ENCODE data around the gene NKAIN2.

GRCh38 chr6:123804787-123805540 is 1.3 kb downstream of the NKAIN2 start:
- TF ChIP-seq CTCF (IDR thresholded peaks at IDR 0.05) = no peak
- no peak for TF ChIP-seq EP300 (IDR thresholded peaks at IDR 0.05)
- TF ChIP-seq POLR2A (IDR thresholded peaks at IDR 0.05) = no peak
- TF ChIP-seq POLR2AphosphoS5 (IDR thresholded peaks at IDR 0.05) = no peak

Data from sigmoid colon (tissue), 4 donors.